SK-N-SH (cell line): ENCODE data around the gene TLL2. TPM values are rescaled to one million over a fixed set of nuclear protein-coding genes. Genes with fewer than 3 reads are reported as not detected.

Source experiments
- CTCF ChIA-PET: fragments of 300-600, 350-600 bp; formaldehyde crosslinking; extraction: SDS; loops from one replicate; lab custom pipeline; 2021; lab: Yijun Ruan, JAX
- POLR2A ChIA-PET: fragments of 350-600 bp; sonication (Branson Sonifier 250); formaldehyde crosslinking; extraction: SDS; loops from one replicate; lab custom pipeline; 2020; ENCODE audit warnings: antibody characterized with exemption, inconsistent platforms; lab: Yijun Ruan, JAX
- DNase-seq: peaks from one replicate; pipeline ENCODE4 v3.0.0; 2012
- H2AFZ ChIP-seq: fragments of 200-600 bp; sonication (generic); 2 replicates; pipeline ENCODE4 v1.8.1; 2016; ENCODE audit warnings: antibody characterized with exemption, mild to moderate bottlenecking, low read depth
- H3F3A ChIP-seq: fragments of 200-600 bp; sonication (generic); replicated peaks from 2 replicates; pipeline ENCODE3; 2016; ENCODE audit warnings: antibody characterized with exemption, mild to moderate bottlenecking; ENCODE audit not compliant: insufficient read depth
- H3K27ac ChIP-seq, 2 experiments: fragments of 200-500 bp in 1 of 2; fragments of 200-600 bp in 1 of 2; sonication (Bioruptor generic) in 1 of 2; sonication (generic), shearing (Covaris generic) in 1 of 2; 2 replicates each; pipeline versions ENCODE4 v1.5.1 to v1.6.1; 2014 to 2016; ENCODE audit warnings: low read depth in 2 of 2, inconsistent platforms in 1 of 2, low read length in 1 of 2, mild to moderate bottlenecking in 1 of 2, mixed read lengths in 1 of 2
- H3K27me3 ChIP-seq: fragments of 200-600 bp; sonication (generic), shearing (Covaris generic); 2 replicates; pipeline ENCODE4 v1.6.1; 2016; ENCODE audit warnings: mixed run types; ENCODE audit not compliant: insufficient read depth
- H3K36me3 ChIP-seq, 2 experiments: fragments of 200-500 bp in 1 of 2; fragments of 200-600 bp in 1 of 2; sonication (Bioruptor generic) in 1 of 2; sonication (generic) in 1 of 2; replicated peaks in 1 of 2; 2 replicates each; pipeline versions ENCODE3 to v1.5.1; 2014 to 2016; ENCODE audit warnings: low read length in 1 of 2, mild to moderate bottlenecking in 1 of 2; ENCODE audit not compliant: insufficient read depth in 2 of 2, control insufficient read depth in 1 of 2
- H3K4me1 ChIP-seq, 2 experiments: fragments of 200-500 bp in 1 of 2; fragments of 200-600 bp in 1 of 2; sonication (Bioruptor generic) in 1 of 2; sonication (generic), shearing (Covaris generic) in 1 of 2; 2 replicates each; pipeline versions ENCODE4 v1.5.1 to v1.6.1; 2014 to 2016; ENCODE audit warnings: low read depth in 1 of 2, low read length in 1 of 2, mixed run types in 1 of 2; ENCODE audit not compliant: insufficient read depth in 2 of 2, control insufficient read depth in 1 of 2
- H3K4me2 ChIP-seq: fragments of 200-600 bp; sonication (generic), shearing (Covaris generic); 2 replicates; pipeline ENCODE4 v1.6.1; 2017; ENCODE audit warnings: mixed run types
- H3K4me3 ChIP-seq, 2 experiments: fragments of 200-500 bp in 1 of 2; fragments of 200-600 bp in 1 of 2; sonication (Bioruptor generic) in 1 of 2; sonication (generic), shearing (Covaris generic) in 1 of 2; 2 replicates each; pipeline versions ENCODE4 v1.5.1 to v1.8.1; 2014 to 2016; ENCODE audit warnings: low read depth in 2 of 2, inconsistent platforms in 1 of 2, low read length in 1 of 2, mild to moderate bottlenecking in 1 of 2, mixed read lengths in 1 of 2, moderate library complexity in 1 of 2
- H3K79me2 ChIP-seq: fragments of 200-600 bp; sonication (generic); 2 replicates; pipeline ENCODE4 v1.8.1; 2017; ENCODE audit warnings: mild to moderate bottlenecking; ENCODE audit not compliant: insufficient read depth
- H3K9ac ChIP-seq: fragments of 200-600 bp; sonication (generic); 2 replicates; pipeline ENCODE4 v1.6.1; 2017; ENCODE audit warnings: mixed run types
- H3K9me2 ChIP-seq: fragments of 200-600 bp; sonication (generic); 2 replicates; pipeline ENCODE4 v1.6.1; 2017; ENCODE audit warnings: mixed run types
- H3K9me3 ChIP-seq: fragments of 200-600 bp; sonication (generic); 2 replicates; pipeline ENCODE4 v1.6.1; 2017; ENCODE audit warnings: mixed run types, mild to moderate bottlenecking, moderate library complexity
- H4K20me1 ChIP-seq: fragments of 200-600 bp; sonication (generic); 2 replicates; pipeline ENCODE4 v1.6.1; 2017; ENCODE audit warnings: mild to moderate bottlenecking, mixed run types; ENCODE audit not compliant: insufficient read depth
- CHD2 ChIP-seq: fragments of 150-350 bp; IDR thresholded peaks from 2 replicates; pipeline ENCODE4 v1.6.1; 2018; ENCODE audit warnings: low read length; ENCODE audit not compliant: partially characterized antibody
- ELF1 ChIP-seq: IDR thresholded peaks from 2 replicates; pipeline ENCODE4 v1.4.0; 2012
- GATA2 ChIP-seq: sonication (generic); formaldehyde crosslinking; IDR thresholded peaks from 2 replicates; pipeline ENCODE4 v1.5.0; 2020; ENCODE audit warnings: mild to moderate bottlenecking, missing genetic modification reagents
- MEF2A ChIP-seq: IDR thresholded peaks from 2 replicates; pipeline ENCODE4 v1.4.0; 2012; ENCODE audit warnings: low read depth, borderline replicate concordance
- MXI1 ChIP-seq: IDR thresholded peaks from 2 replicates; pipeline ENCODE4 v1.6.1; 2012; ENCODE audit warnings: mild to moderate bottlenecking, low read depth, low read length, improper control_type of control experiment
- NRF1 ChIP-seq: IDR thresholded peaks from 2 replicates; pipeline ENCODE4 v1.6.1; 2012; ENCODE audit warnings: low read depth, mild to moderate bottlenecking, low read length
- POLR2AphosphoS5 ChIP-seq: IDR thresholded peaks from 2 replicates; pipeline ENCODE4 v1.6.1; 2012; ENCODE audit warnings: low read depth, low read length
- RAD21 ChIP-seq: IDR thresholded peaks from 2 replicates; pipeline ENCODE4 v1.6.1; 2012; ENCODE audit warnings: mild to moderate bottlenecking, low read length
- TEAD4 ChIP-seq: IDR thresholded peaks from 2 replicates; pipeline ENCODE4 v1.4.0; 2012; ENCODE audit warnings: mild to moderate bottlenecking, borderline replicate concordance; ENCODE audit not compliant: insufficient read depth
- YY1 ChIP-seq: IDR thresholded peaks from 2 replicates; pipeline ENCODE4 v1.4.0; 2012; ENCODE audit warnings: low read depth, mild to moderate bottlenecking
- WGBS: methylation state at CpG from one replicate; pipeline ENCODE4 v1.1.6; 2017; ENCODE audit warnings: low lambda C conversion rate; 5-methylcytosine and 5-hydroxymethylcytosine counted together
- polyA plus RNA-seq, 3 experiments: library from polyadenylated mRNA; depleted of rRNA; stranded (reverse); fragments of >200 nt; gene quantifications; 2 replicates each; pipeline ENCODE4 v1.2.3, GENCODE V29; 2012
- TF ChIP-seq, protein P1 (sequence below): IDR thresholded peaks from 2 replicates; pipeline ENCODE4 v1.4.0; 2012; ENCODE audit warnings: low read depth
- TF ChIP-seq, protein P2 (sequence below): IDR thresholded peaks from 2 replicates; pipeline ENCODE4 v1.4.0; 2012; ENCODE audit warnings: low read depth, borderline replicate concordance
- TF ChIP-seq, protein P3 (sequence below): IDR thresholded peaks from 2 replicates; pipeline ENCODE4; 2012
- TF ChIP-seq, protein P4 (sequence below): fragments of 200-600 bp; sonication (generic); IDR thresholded peaks from 2 replicates; pipeline ENCODE4 v1.6.1; 2017; ENCODE audit warnings: antibody characterized with exemption, mild to moderate bottlenecking, moderate library complexity
- TF ChIP-seq, protein P5 (sequence below): fragments of 150-350 bp; IDR thresholded peaks from 2 replicates; pipeline ENCODE4 v1.6.1; 2017; ENCODE audit warnings: antibody characterized with exemption, low read length, low read depth, borderline replicate concordance
- TF ChIP-seq, protein P6 (sequence below): fragments of 150-350 bp; IDR thresholded peaks from 2 replicates; pipeline ENCODE4 v1.6.1; 2016; ENCODE audit warnings: mild to moderate bottlenecking, low read depth, low read length

The TLL2 gene
- polyA plus RNA-seq, 1 of the 3 experiments (the other 2 are of a cell fraction) = 0.36 TPM

DNA sequence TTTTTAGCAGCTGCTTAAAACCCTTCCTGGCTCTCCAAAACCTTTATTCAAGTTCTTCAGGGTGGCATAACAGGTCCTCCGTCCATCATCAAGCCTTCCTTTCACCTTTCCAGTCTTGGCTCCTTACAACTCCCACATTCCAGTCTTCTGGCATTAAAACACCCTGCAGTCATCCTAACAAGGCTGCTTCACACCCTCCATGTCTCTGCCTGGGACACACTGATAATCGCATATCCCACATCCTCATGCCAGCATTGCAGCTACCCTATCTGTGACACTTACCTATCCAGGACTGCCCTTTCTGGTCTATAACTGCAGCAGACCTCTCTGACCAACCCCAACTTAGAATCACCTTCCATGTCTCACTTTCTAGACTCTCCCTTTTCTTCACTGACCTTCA, 2.6 kb upstream of the TLL2 start:
- TF ChIP-seq, protein P1, sequence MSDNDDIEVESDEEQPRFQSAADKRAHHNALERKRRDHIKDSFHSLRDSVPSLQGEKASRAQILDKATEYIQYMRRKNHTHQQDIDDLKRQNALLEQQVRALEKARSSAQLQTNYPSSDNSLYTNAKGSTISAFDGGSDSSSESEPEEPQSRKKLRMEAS = no peak
- TF ChIP-seq, protein P2, sequence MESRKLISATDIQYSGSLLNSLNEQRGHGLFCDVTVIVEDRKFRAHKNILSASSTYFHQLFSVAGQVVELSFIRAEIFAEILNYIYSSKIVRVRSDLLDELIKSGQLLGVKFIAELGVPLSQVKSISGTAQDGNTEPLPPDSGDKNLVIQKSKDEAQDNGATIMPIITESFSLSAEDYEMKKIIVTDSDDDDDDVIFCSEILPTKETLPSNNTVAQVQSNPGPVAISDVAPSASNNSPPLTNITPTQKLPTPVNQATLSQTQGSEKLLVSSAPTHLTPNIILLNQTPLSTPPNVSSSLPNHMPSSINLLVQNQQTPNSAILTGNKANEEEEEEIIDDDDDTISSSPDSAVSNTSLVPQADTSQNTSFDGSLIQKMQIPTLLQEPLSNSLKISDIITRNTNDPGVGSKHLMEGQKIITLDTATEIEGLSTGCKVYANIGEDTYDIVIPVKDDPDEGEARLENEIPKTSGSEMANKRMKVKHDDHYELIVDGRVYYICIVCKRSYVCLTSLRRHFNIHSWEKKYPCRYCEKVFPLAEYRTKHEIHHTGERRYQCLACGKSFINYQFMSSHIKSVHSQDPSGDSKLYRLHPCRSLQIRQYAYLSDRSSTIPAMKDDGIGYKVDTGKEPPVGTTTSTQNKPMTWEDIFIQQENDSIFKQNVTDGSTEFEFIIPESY = no peak
- TF ChIP-seq, protein P3, sequence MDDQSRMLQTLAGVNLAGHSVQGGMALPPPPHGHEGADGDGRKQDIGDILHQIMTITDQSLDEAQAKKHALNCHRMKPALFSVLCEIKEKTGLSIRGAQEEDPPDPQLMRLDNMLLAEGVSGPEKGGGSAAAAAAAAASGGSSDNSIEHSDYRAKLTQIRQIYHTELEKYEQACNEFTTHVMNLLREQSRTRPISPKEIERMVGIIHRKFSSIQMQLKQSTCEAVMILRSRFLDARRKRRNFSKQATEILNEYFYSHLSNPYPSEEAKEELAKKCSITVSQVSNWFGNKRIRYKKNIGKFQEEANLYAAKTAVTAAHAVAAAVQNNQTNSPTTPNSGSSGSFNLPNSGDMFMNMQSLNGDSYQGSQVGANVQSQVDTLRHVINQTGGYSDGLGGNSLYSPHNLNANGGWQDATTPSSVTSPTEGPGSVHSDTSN = no peak
- TF ChIP-seq MXI1 (no peak), MEF2A (no peak), POLR2AphosphoS5 (no peak; the same call in 1 of the 2 replicates), YY1 (no peak), GATA2 (CRISPR knock-in tag) (no peak), RAD21 (no peak), NRF1 (no peak), TEAD4 (no peak)
- ChIA-PET POLR2A (no interaction called here), CTCF (interaction anchor here (1.0 to 9.0 kb wide), 3 partner anchors 9 to 141 kb away, joined by 4 to 159 read pairs (median 10); no protein-coding TSS in a partner anchor)
- Histone ChIP-seq H4K20me1 (peaks cover 9% of the 10 kb centered on the region; the same call in 1 of the 2 replicates), H3K9me3 (no peaks in the 10 kb centered on the region), H3K4me3 (no peak overlapping the region), H3F3A (peaks cover 36% of the 10 kb centered on the region), H2AFZ (no peak overlapping the region), H3K36me3 (peaks cover 35% of the 10 kb centered on the region in 2 experiments), H3K27me3 (no peaks in the 10 kb centered on the region; the same call in 1 of the 2 replicates), H3K9ac (no peak overlapping the region), H3K9me2 (no peaks in the 10 kb centered on the region), H3K4me1 (peaks cover 11 to 26% of the 10 kb centered on the region in 2 experiments; a peak in 3 of 4 replicates), H3K27ac (no peak overlapping the region), H3K79me2 (no peaks in the 10 kb centered on the region), H3K4me2 (no peak overlapping the region)
- WGBS = 100% methylated on average over 2 of the region's 2 CpGs
- no peak for DNase-seq

DNA sequence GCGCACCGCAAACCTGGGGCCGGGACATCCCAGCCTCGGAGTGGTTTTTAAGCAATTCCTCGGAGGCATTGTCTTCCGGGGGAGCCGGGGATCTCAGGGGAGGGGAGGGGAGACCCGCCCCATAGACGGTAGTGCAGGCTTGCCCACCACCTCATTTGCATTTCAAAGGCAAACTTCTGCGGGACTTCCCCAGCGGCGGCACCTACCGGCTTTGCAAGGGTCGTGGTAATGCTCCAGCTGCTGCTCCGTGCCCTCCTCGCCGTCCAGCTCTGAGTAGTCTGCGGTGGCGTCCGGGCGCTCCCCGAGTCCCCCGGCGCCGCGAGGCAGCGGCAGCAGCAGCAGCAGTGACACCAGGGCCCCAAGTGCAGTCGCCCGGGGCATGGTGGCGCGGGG, 425 bp downstream of the TLL2 start:
- CTCF ChIA-PET = interaction anchor here (0.7 to 9.0 kb wide), 37 partner anchors 9 to 267 kb away, joined by 3 to 159 read pairs (median 6); no protein-coding TSS in a partner anchor
- peak overlapping the region; percentile 100 for H3K4me2 ChIP-seq
- H3K9ac ChIP-seq = peak overlapping the region; percentile 30; the same call in 1 of the 2 replicates
- TF ChIP-seq, protein P1 = no peak
- TF ChIP-seq, protein P4, sequence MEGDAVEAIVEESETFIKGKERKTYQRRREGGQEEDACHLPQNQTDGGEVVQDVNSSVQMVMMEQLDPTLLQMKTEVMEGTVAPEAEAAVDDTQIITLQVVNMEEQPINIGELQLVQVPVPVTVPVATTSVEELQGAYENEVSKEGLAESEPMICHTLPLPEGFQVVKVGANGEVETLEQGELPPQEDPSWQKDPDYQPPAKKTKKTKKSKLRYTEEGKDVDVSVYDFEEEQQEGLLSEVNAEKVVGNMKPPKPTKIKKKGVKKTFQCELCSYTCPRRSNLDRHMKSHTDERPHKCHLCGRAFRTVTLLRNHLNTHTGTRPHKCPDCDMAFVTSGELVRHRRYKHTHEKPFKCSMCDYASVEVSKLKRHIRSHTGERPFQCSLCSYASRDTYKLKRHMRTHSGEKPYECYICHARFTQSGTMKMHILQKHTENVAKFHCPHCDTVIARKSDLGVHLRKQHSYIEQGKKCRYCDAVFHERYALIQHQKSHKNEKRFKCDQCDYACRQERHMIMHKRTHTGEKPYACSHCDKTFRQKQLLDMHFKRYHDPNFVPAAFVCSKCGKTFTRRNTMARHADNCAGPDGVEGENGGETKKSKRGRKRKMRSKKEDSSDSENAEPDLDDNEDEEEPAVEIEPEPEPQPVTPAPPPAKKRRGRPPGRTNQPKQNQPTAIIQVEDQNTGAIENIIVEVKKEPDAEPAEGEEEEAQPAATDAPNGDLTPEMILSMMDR = no peak
- TF ChIP-seq, protein P5, sequence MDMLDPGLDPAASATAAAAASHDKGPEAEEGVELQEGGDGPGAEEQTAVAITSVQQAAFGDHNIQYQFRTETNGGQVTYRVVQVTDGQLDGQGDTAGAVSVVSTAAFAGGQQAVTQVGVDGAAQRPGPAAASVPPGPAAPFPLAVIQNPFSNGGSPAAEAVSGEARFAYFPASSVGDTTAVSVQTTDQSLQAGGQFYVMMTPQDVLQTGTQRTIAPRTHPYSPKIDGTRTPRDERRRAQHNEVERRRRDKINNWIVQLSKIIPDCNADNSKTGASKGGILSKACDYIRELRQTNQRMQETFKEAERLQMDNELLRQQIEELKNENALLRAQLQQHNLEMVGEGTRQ = no peak
- TF ChIP-seq GATA2 (CRISPR knock-in tag) (no peak), RAD21 (no peak), CHD2 (no peak), MEF2A (no peak), POLR2AphosphoS5 (no peak), ELF1 (no peak)
- TF ChIP-seq, protein P6, sequence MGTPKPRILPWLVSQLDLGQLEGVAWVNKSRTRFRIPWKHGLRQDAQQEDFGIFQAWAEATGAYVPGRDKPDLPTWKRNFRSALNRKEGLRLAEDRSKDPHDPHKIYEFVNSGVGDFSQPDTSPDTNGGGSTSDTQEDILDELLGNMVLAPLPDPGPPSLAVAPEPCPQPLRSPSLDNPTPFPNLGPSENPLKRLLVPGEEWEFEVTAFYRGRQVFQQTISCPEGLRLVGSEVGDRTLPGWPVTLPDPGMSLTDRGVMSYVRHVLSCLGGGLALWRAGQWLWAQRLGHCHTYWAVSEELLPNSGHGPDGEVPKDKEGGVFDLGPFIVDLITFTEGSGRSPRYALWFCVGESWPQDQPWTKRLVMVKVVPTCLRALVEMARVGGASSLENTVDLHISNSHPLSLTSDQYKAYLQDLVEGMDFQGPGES = no peak
- TF ChIP-seq, protein P2 = no peak

More for the DNA sequence above, 425 bp downstream of the TLL2 start:
- H3K27me3 ChIP-seq = no peaks in the 10 kb centered on the region; the same call in 1 of the 2 replicates
- no peaks in the 10 kb centered on the region for H3K79me2 ChIP-seq
- H4K20me1 ChIP-seq = peaks cover 9% of the 10 kb centered on the region; the same call in 1 of the 2 replicates
- peaks cover 33% of the 10 kb centered on the region for H3F3A ChIP-seq
- no peak for DNase-seq
- H3K36me3 ChIP-seq = peaks cover 7% of the 10 kb centered on the region in 2 experiments
- H3K9me2 ChIP-seq = no peaks in the 10 kb centered on the region
- POLR2A ChIA-PET = no interaction called here
- peaks cover 11 to 26% of the 10 kb centered on the region in 2 experiments; a peak in 3 of 4 replicates for H3K4me1 ChIP-seq
- H3K4me3 ChIP-seq = peak overlapping the region; percentile 52 to 73
- no peak overlapping the region for H3K27ac ChIP-seq
- no peaks in the 10 kb centered on the region for H3K9me3 ChIP-seq
- peak overlapping the region; percentile 79; the same call in 1 of the 2 replicates for H2AFZ ChIP-seq
- WGBS = 2% methylated on average over 21 of the region's 31 CpGs
